ENCODE measurements around the gene TNNI3K.

TNNI3K gene

GRCh38 chr1:74436078-74436477 lies 200.9 kb downstream of the TNNI3K start:
- no peak for DNase-seq
- no peak for ATAC-seq

- ATAC-seq (no peak), DNase-seq (no peak)
These were observed 201.8 kb downstream of the TNNI3K start for GRCh38 chr1:74437035-74437434.

- ATAC-seq (no peak), DNase-seq (no peak)
These were observed 216.8 kb downstream of the TNNI3K start for GRCh38 chr1:74452035-74452434.

- DNase-seq: no peak
These were observed 218.1 kb downstream of the TNNI3K start for GRCh38 chr1:74453277-74453676.

GRCh38 chr1:74455390-74455789 lies 220.2 kb downstream of the TNNI3K start:
- ATAC-seq (no peak), DNase-seq (no peak)

More at GRCh38 chr1:74453277-74453676, 218.1 kb downstream of the TNNI3K start:
- no peak for ATAC-seq

GRCh38 chr1:74457253-74457652 lies 222.1 kb downstream of the TNNI3K start:
- no peak for ATAC-seq
- DNase-seq: no peak

- DNase-seq: no peak
- no peak for ATAC-seq
These were observed 228.3 kb downstream of the TNNI3K start for GRCh38 chr1:74463333-74463988.

- DNase-seq: no peak
- no peak for ATAC-seq
These were observed 228.8 kb downstream of the TNNI3K start for GRCh38 chr1:74464037-74464436.

GRCh38 chr1:74465193-74465681 lies 230.1 kb downstream of the TNNI3K start:
- ATAC-seq (no peak), DNase-seq (no peak)

GRCh38 chr1:74467786-74468377 lies 232.7 kb downstream of the TNNI3K start:
- DNase-seq (no peak), ATAC-seq (no peak)

- no peak for DNase-seq
- ATAC-seq: no peak
These were observed 233.9 kb downstream of the TNNI3K start for GRCh38 chr1:74468982-74469603.

- ATAC-seq (no peak), DNase-seq (no peak)
These were observed 235.1 kb downstream of the TNNI3K start for GRCh38 chr1:74470251-74470650.

GRCh38 chr1:74470936-74471335 lies 235.7 kb downstream of the TNNI3K start:
- DNase-seq (no peak), ATAC-seq (no peak)

GRCh38 chr1:74471470-74471869 lies 236.3 kb downstream of the TNNI3K start:
- ATAC-seq (no peak), DNase-seq (no peak)

GRCh38 chr1:74474585-74474984 lies 239.4 kb downstream of the TNNI3K start:
- no peak for ATAC-seq
- no peak for DNase-seq

- no peak for DNase-seq
- ATAC-seq: no peak
These were observed 243.8 kb downstream of the TNNI3K start for GRCh38 chr1:74478979-74479378.

GRCh38 chr1:74480068-74480467 lies 244.9 kb downstream of the TNNI3K start:
- no peak for ATAC-seq
- no peak for DNase-seq

- DNase-seq (no peak), ATAC-seq (no peak)
These were observed 246.4 kb downstream of the TNNI3K start for GRCh38 chr1:74481607-74482006.

GRCh38 chr1:74485622-74486021 lies 250.4 kb downstream of the TNNI3K start:
- DNase-seq (no peak), ATAC-seq (no peak)

GRCh38 chr1:74486036-74486435 lies 250.8 kb downstream of the TNNI3K start:
- ATAC-seq (no peak), DNase-seq (no peak)

GRCh38 chr1:74496669-74497068 lies 261.5 kb downstream of the TNNI3K start:
- no peak for ATAC-seq
- DNase-seq: no peak

GRCh38 chr1:74498901-74499300 lies 263.7 kb downstream of the TNNI3K start:
- DNase-seq: no peak
- no peak for ATAC-seq

GRCh38 chr1:74502432-74502831 lies 267.2 kb downstream of the TNNI3K start:
- ATAC-seq (no peak), DNase-seq (no peak)

- ATAC-seq (no peak), DNase-seq (no peak)
These were observed 267.7 kb downstream of the TNNI3K start for GRCh38 chr1:74502858-74503257.
